Heart left ventricle (tissue), 16 donors: ENCODE measurements around the gene UBASH3A. TPM values are rescaled to one million over a fixed set of nuclear protein-coding genes. Genes with fewer than 3 reads are reported as not detected.
A peak's percentile ranks its signal among the peaks of the same experiment; 100 is the strongest.

ENCODE experiments used
- ATAC-seq, 4 donors: fragments of 200-7000 bp; cut with Tn5 transposase; one replicate each; pipeline ENCODE4 v1.9.1; 2020 to 2022; ENCODE audit warnings: moderate library complexity in 4 of 4, mild to moderate bottlenecking in 3 of 4, moderate number of reproducible peaks in 1 of 4
- DNase-seq, 5 donors: peaks; one replicate each; pipeline ENCODE4 v3.0.0-alpha.2; 2020
- H3K27ac ChIP-seq, 12 donors: fragments of 200-600 bp; sonication (generic) in 4 of 12; one replicate each; pipeline versions ENCODE4 v1.5.0 to v1.8.0; 2016 to 2022; ENCODE audit warnings: mild to moderate bottlenecking in 2 of 12
- H3K27me3 ChIP-seq, 9 donors: fragments of 200-600 bp; sonication (generic) in 2 of 9; one replicate each; pipeline versions ENCODE4 v1.5.1 to v1.8.0; 2016 to 2022; ENCODE audit warnings: mild to moderate bottlenecking in 3 of 9
- H3K36me3 ChIP-seq, 9 donors: fragments of 200-600 bp; sonication (generic) in 2 of 9; one replicate each; pipeline versions ENCODE4 v1.5.0 to v1.8.0; 2018 to 2022; ENCODE audit warnings: mild to moderate bottlenecking in 2 of 9
- H3K4me1 ChIP-seq, 12 donors: fragments of 200-600 bp; sonication (generic) in 4 of 12; one replicate each; pipeline versions ENCODE4 v1.5.0 to v1.8.0; 2016 to 2022; ENCODE audit warnings: mild to moderate bottlenecking in 3 of 12
- H3K4me3 ChIP-seq, 12 donors: fragments of 200-600 bp; sonication (generic) in 4 of 12; one replicate each; pipeline versions ENCODE4 v1.5.0 to v1.8.0; 2017 to 2022; ENCODE audit warnings: mild to moderate bottlenecking in 9 of 12, moderate library complexity in 4 of 12
- H3K9me3 ChIP-seq, 12 donors: fragments of 200-600 bp; sonication (generic) in 4 of 12; one replicate each; pipeline versions ENCODE4 v1.5.0 to v1.8.0; 2016 to 2022; ENCODE audit warnings: mild to moderate bottlenecking in 1 of 12
- POLR2A ChIP-seq, 2 donors: fragments of 450-650 bp; IDR thresholded peaks; one replicate each; pipeline ENCODE4 v1.6.1; 2017; ENCODE audit warnings: antibody characterized with exemption in 2 of 2, mild to moderate bottlenecking in 2 of 2, moderate library complexity in 2 of 2
- WGBS, 4 donors: extraction: QIAGEN DNeasy Blood & Tissue Kit in 2 of 4; methylation state at CpG; one replicate each; pipeline versions ENCODE4 v1.1.5 to v1.1.7; 2013 to 2018; 5-methylcytosine and 5-hydroxymethylcytosine counted together
- intact Hi-C, 10 donors: fragments of 100-400 bp; cut with DNase I; formaldehyde crosslinking; loops; one replicate each; pipeline versions ENCODE4 v1.11.1 to v1.14.2; 2022
- polyA plus RNA-seq, 2 donors: library from polyadenylated mRNA; stranded (reverse); fragments of 200-250 nt; gene quantifications; one replicate each; pipeline ENCODE4 v1.2.3, GENCODE V29; 2013
- total RNA-seq, 9 donors: library from RNA; depleted of rRNA in 2 of 9; stranded (reverse); fragments of >200 nt in 2 of 9; fragmentation: NEBNext Ultra II Directional in 3 of 9; extraction: Animal tissue kit (Norgen Biotek cat#: 25700) in 3 of 9; gene quantifications; one replicate each; pipeline versions ENCODE4 v1.1.0 to v1.2.4, GENCODE V29; 2016 to 2023
- TF ChIP-seq, protein P1 (sequence below), 12 donors: fragments of 200-600 bp; sonication (generic) in 4 of 12; IDR thresholded peaks; one replicate each; pipeline versions ENCODE4 v1.5.0 to v1.8.0; 2018 to 2022; ENCODE audit warnings: antibody characterized with exemption in 12 of 12, mild to moderate bottlenecking in 5 of 12
- donor health status: ischemic (EF 13 %, LVEDD 7.1; RV severe dilation, severe dysfunction).
- donor health status: healthy with polysubstance abuse.
- donor health status: DM: no; HTN: yes; CAD: no.
- donor health status: DM: no; HTN: no; CAD: no.
- donor health status: ischemic (EF 25% LVEDD 6.9; RV normal size, moderate dysfunction).
- donor health status: ischemic (EF 25% LVEDD 5.7; RV mildly dilated, moderate dysfunction).
- donor health status: healthy.
- donor health status: DM: yes; HTN: yes; CAD: no.
- donor health status: ischemic (EF 35%, LVEDD 5.7; RV mildly dilated, moderate dysfunction).
- donor health status: nonischemic (EF 11% LVEDD 7.7; RV severe dilation, severe dysfunction).
- donor health status: DM: yes; HTN: yes; CAD: no.
- donor health status: PGD.
- donor health status: ischemic (EF 29% LVEDD 5.4; RV normal size, mild dysfunction).
- donor health status: nonischemic (EF 23%, LVEDD 6.1; RV moderate dilation, normal function).

Gene UBASH3A
- total and polyA plus RNA-seq, 11 donors: 0.04 to 2.4 (median 0.47) TPM; not detected in 7

GRCh38 chr21:42496120-42496838, 92.6 kb downstream of the UBASH3A start, which contains the start of gene RSPH1:
Gene RSPH1, minus strand, starts transcription at chr21:42496224. Its CDS starts 38 bp downstream, at chr21:42496186.
- Histone ChIP-seq H3K4me1 (peaks cover 0 to 15% (median 7%) of the 10 kb centered on the region in 12 donors), H3K4me3 (peak within 1 kb of the TSS; percentile 28 to 81 (median 65)), H3K9me3 (no peaks in the 10 kb centered on the region), H3K27me3 (no peaks in the 10 kb centered on the region), H3K36me3 (no peaks in the 10 kb centered on the region), H3K27ac (peak within 1 kb of the TSS in 11 of 12 donors; percentile 27 to 83 (median 61))
- TF ChIP-seq POLR2A (IDR thresholded peaks at IDR 0.05): peak; percentile 31 to 61
- TF ChIP-seq, protein P1, sequence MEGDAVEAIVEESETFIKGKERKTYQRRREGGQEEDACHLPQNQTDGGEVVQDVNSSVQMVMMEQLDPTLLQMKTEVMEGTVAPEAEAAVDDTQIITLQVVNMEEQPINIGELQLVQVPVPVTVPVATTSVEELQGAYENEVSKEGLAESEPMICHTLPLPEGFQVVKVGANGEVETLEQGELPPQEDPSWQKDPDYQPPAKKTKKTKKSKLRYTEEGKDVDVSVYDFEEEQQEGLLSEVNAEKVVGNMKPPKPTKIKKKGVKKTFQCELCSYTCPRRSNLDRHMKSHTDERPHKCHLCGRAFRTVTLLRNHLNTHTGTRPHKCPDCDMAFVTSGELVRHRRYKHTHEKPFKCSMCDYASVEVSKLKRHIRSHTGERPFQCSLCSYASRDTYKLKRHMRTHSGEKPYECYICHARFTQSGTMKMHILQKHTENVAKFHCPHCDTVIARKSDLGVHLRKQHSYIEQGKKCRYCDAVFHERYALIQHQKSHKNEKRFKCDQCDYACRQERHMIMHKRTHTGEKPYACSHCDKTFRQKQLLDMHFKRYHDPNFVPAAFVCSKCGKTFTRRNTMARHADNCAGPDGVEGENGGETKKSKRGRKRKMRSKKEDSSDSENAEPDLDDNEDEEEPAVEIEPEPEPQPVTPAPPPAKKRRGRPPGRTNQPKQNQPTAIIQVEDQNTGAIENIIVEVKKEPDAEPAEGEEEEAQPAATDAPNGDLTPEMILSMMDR (IDR thresholded peaks at IDR 0.05): no peak
- intact Hi-C loops: no loop called here
- ATAC-seq (peak; percentile 99 to 100 (median 100)), DNase-seq (peak; percentile 100)
- 0% methylated on average over 3 to 58 of the region's 58 CpGs for WGBS, 4 donors

DNA sequence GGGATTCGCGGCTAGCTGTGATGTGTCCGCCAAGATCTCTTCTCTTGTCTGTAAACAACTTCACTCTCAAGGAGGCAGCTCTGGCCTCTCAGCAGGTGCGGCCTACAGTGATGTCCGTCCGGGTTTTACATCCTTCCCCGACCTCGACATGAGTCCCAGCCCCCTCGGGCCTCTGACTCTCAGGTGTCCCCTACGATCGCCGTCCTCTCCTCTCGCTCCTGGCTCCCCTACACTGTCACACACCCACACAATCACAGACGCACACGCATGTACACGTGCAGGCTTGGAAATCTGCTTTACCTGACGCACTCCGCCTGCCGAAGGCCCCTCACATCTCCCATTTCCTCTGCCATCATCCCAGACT, 93.1 kb downstream of the UBASH3A start:
- intact Hi-C loops: no loop called here
- Histone ChIP-seq H3K4me1 (peaks cover 0 to 15% (median 7%) of the 10 kb centered on the region in 12 donors), H3K36me3 (no peaks in the 10 kb centered on the region), H3K9me3 (no peaks in the 10 kb centered on the region), H3K27me3 (no peaks in the 10 kb centered on the region), H3K4me3 (peak overlapping the region; percentile 12 to 81 (median 65)), H3K27ac (peak overlapping the region in 11 of 12 donors; percentile 27 to 83 (median 61))
- peak in 1 of 5 donors; percentile 45 for DNase-seq
- TF ChIP-seq, protein P1 (IDR thresholded peaks at IDR 0.05): no peak
- TF ChIP-seq POLR2A (IDR thresholded peaks at IDR 0.05): no peak
- 21 to 24% (median 22%) methylated on average over 19 of the region's 19 CpGs for WGBS, 4 donors
- peak; percentile 2 to 8 (median 2) for ATAC-seq

Other genes starting within 250 kb of the UBASH3A start
- gene ABCG1, start 184.8 kb upstream of the UBASH3A start, total RNA-seq: 10 to 100 TPM in 7 of 9 donors, 1 to 10 TPM in 2; 3.3 to 25.3 (median 13.5) TPM
- gene ABCG1, start 184.8 kb upstream of the UBASH3A start, polyA plus RNA-seq: 10 to 100 TPM in 1 of 2 donors, 1 to 10 TPM in 1; 7.2 to 21.7 TPM
- gene TFF3, start 88.5 kb upstream of the UBASH3A start, total RNA-seq: 10 to 100 TPM in 1 of 9 donors, 1 to 10 TPM in 6, under 1 TPM in 2; 0.75 to 10.8 (median 2.8) TPM
- 1 to 10 TPM; 3.0 to 3.5 TPM for gene TFF3, start 88.5 kb upstream of the UBASH3A start, polyA plus RNA-seq
- not detected for gene TFF2, start 52.9 kb upstream of the UBASH3A start, total RNA-seq
- gene TFF2, start 52.9 kb upstream of the UBASH3A start, polyA plus RNA-seq: not detected
- not detected for gene TFF1, start 37.4 kb upstream of the UBASH3A start, total RNA-seq
- gene TFF1, start 37.4 kb upstream of the UBASH3A start, polyA plus RNA-seq: not detected
- 1 to 10 TPM in 1 of 9 donors, under 1 TPM in 1, not detected in 7; 0.59 to 2.7 TPM for gene TMPRSS3, start 7.8 kb upstream of the UBASH3A start, total RNA-seq
- gene TMPRSS3, start 7.8 kb upstream of the UBASH3A start, polyA plus RNA-seq: not detected
- under 1 TPM in 1 of 9 donors, not detected in 8; 0.18 TPM for gene RSPH1, start 92.3 kb downstream of the UBASH3A start, total RNA-seq
- under 1 TPM in 1 of 2 donors, not detected in 1; 0.11 TPM for gene RSPH1, start 92.3 kb downstream of the UBASH3A start, polyA plus RNA-seq
- gene SLC37A1, start 110.0 kb downstream of the UBASH3A start, total RNA-seq: 10 to 100 TPM in 1 of 9 donors, 1 to 10 TPM in 8; 3.1 to 13.0 (median 5.7) TPM
- gene SLC37A1, start 110.0 kb downstream of the UBASH3A start, polyA plus RNA-seq: 1 to 10 TPM; 2.2 TPM
- gene PDE9A, start 249.7 kb downstream of the UBASH3A start, total RNA-seq: 1 to 10 TPM; 1.5 to 4.0 (median 3.3) TPM
- gene PDE9A, start 249.7 kb downstream of the UBASH3A start, polyA plus RNA-seq: 1 to 10 TPM; 2.8 to 3.1 TPM